GM23248 (cell line): Measurements from ENCODE around the gene ZBTB16.

Experiments
- EZH2 ChIP-seq: fragments of 200-600 bp; sonication (generic); IDR thresholded peaks from 2 replicates; pipeline ENCODE4 v1.6.1; 2018; ENCODE audit warnings: antibody characterized with exemption, mild to moderate bottlenecking; ENCODE audit not compliant: insufficient read depth, poor library complexity, severe bottlenecking
- EZH2phosphoT487 ChIP-seq: fragments of 200-600 bp; sonication (generic); IDR thresholded peaks from 2 replicates; pipeline ENCODE4 v1.6.1; 2018; ENCODE audit warnings: antibody characterized with exemption, moderate library complexity, mild to moderate bottlenecking, low read depth; ENCODE audit not compliant: insufficient read depth

GRCh38 chr11:114123692-114124330 lies 64.3 kb downstream of the ZBTB16 start:
- TF ChIP-seq EZH2 (no peak), EZH2phosphoT487 (no peak)
